Lower leg skin (tissue), 3 donors: ENCODE data around the gene NMNAT1.

ENCODE experiments used
- POLR2A ChIP-seq, 2 donors: fragments of 450-650 bp; IDR thresholded peaks; one replicate each; pipeline ENCODE4 v1.6.1; 2016 to 2017; ENCODE audit warnings: antibody characterized with exemption in 2 of 2, mild to moderate bottlenecking in 1 of 2, moderate library complexity in 1 of 2
- TF ChIP-seq, protein P1 (sequence below), 3 donors: fragments of 450-650 bp; IDR thresholded peaks; one replicate each; pipeline ENCODE4 v1.5.1; 2016; ENCODE audit warnings: antibody characterized with exemption in 3 of 3, mild to moderate bottlenecking in 3 of 3, moderate library complexity in 2 of 3

DNA sequence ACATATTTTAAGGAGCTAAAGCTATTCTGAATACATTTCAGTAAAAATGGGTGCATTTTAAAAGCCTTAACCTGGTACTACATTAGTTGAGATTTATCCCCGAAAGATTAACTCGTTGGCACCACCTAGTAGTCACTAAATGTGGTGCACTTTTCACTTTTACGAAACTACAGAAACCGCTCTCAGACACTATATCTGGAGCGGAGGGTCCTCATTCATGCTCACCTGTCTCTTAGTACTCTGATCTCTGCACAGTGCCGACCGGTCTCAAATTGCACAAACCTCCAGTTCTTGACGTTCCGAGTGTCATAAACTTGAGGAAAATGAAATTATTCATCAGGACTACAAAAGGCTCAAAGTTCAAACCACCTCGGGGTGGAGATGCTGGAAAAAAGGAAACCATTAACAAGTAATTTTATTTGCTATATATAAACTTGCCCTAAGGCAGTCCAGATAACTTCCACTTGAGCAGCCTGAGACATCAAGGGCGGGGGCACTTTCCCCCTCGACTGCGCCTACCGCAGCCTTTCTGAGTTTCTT, 806 bp upstream of the NMNAT1 start:
- TF ChIP-seq, protein P1, sequence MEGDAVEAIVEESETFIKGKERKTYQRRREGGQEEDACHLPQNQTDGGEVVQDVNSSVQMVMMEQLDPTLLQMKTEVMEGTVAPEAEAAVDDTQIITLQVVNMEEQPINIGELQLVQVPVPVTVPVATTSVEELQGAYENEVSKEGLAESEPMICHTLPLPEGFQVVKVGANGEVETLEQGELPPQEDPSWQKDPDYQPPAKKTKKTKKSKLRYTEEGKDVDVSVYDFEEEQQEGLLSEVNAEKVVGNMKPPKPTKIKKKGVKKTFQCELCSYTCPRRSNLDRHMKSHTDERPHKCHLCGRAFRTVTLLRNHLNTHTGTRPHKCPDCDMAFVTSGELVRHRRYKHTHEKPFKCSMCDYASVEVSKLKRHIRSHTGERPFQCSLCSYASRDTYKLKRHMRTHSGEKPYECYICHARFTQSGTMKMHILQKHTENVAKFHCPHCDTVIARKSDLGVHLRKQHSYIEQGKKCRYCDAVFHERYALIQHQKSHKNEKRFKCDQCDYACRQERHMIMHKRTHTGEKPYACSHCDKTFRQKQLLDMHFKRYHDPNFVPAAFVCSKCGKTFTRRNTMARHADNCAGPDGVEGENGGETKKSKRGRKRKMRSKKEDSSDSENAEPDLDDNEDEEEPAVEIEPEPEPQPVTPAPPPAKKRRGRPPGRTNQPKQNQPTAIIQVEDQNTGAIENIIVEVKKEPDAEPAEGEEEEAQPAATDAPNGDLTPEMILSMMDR (IDR thresholded peaks at IDR 0.05) = no peak
- no peak for TF ChIP-seq POLR2A (IDR thresholded peaks at IDR 0.05)
